ENCODE data around the gene SOS2.

- TF ChIP-seq CTCF (IDR thresholded peaks at IDR 0.05) (no peak), POLR2A (IDR thresholded peaks at IDR 0.05) (no peak)
Observed at GRCh38 chr14:50082308-50082742, 149.1 kb downstream of the SOS2 start.

All from heart left ventricle (tissue), 13 donors.